OCI-LY3 (cell line): Measurements from ENCODE around the gene MAST2.

ENCODE experiments used
- H2AFZ ChIP-seq: fragments of 200-600, 300-600 bp; shearing (Covaris generic); 2 replicates; pipeline ENCODE4 v1.6.0; 2014; ENCODE audit warnings: antibody characterized with exemption, low read depth, low read length
- H3K27ac ChIP-seq: fragments of 200-600, 300-600 bp; sonication (generic); 2 replicates; pipeline ENCODE4 v1.5.1; 2014; ENCODE audit warnings: mild to moderate bottlenecking, low read length, moderate library complexity, mixed read lengths
- H3K27me3 ChIP-seq: fragments of 200-600, 300-600 bp; sonication (generic); 2 replicates; pipeline ENCODE4 v1.6.1; 2014; ENCODE audit warnings: low read depth, low read length, mixed read lengths
- H3K36me3 ChIP-seq: fragments of 200-600, 300-600 bp; sonication (generic); replicated peaks from 2 replicates; pipeline ENCODE3; 2014; ENCODE audit warnings: low read depth, low read length, mixed read lengths
- H3K4me1 ChIP-seq: fragments of 300-600, 200-600 bp; sonication (generic); 2 replicates; pipeline ENCODE4 v1.6.1; 2014; ENCODE audit warnings: low read length, mixed read lengths
- H3K4me2 ChIP-seq: fragments of 200-600, 300-600 bp; sonication (generic); 2 replicates; pipeline ENCODE4 v1.6.1; 2014; ENCODE audit warnings: low read length, mixed read lengths
- H3K4me3 ChIP-seq: fragments of 300-600, 200-600 bp; sonication (generic); 2 replicates; pipeline ENCODE4 v1.5.1; 2014; ENCODE audit warnings: antibody characterized with exemption, mild to moderate bottlenecking, low read length, moderate library complexity
- H3K79me2 ChIP-seq: fragments of 300-600, 200-600 bp; shearing (Covaris generic); 2 replicates; pipeline ENCODE4 v1.6.1; 2014; ENCODE audit warnings: mild to moderate bottlenecking, low read length, mixed read lengths
- H3K9ac ChIP-seq: fragments of 300-600, 200-600 bp; shearing (Covaris generic); 2 replicates; pipeline ENCODE4 v1.6.0; 2014; ENCODE audit warnings: mild to moderate bottlenecking, low read length, moderate library complexity
- H3K9me3 ChIP-seq: fragments of 200-600, 300-600 bp; shearing (Covaris generic); 2 replicates; pipeline ENCODE4 v1.6.1; 2014; ENCODE audit warnings: low read length, mixed read lengths; ENCODE audit not compliant: insufficient read depth
- H4K20me1 ChIP-seq: fragments of 200-600, 300-600 bp; sonication (generic); 2 replicates; pipeline ENCODE4 v1.6.1; 2016; ENCODE audit warnings: low read length, mixed read lengths; ENCODE audit not compliant: insufficient read depth
- EZH2phosphoT487 ChIP-seq: fragments of 200-600 bp; shearing (Covaris generic); IDR thresholded peaks from 2 replicates; pipeline ENCODE4 v1.6.1; 2018; ENCODE audit warnings: antibody characterized with exemption, mixed run types, low read depth
- TF ChIP-seq, protein P1 (sequence below): fragments of 200-600, 300-600 bp; sonication (generic); IDR thresholded peaks from 2 replicates; pipeline ENCODE4 v1.5.1; 2014; ENCODE audit warnings: antibody characterized with exemption, low read length, low read depth

Gene MAST2

GRCh38 chr1:46039571-46040052 is 236.2 kb downstream of the MAST2 start:
- Histone ChIP-seq H3K36me3 (peaks cover 4% of the 10 kb centered on the region), H3K27me3 (no peaks in the 10 kb centered on the region), H3K27ac (no peak overlapping the region), H4K20me1 (no peaks in the 10 kb centered on the region), H2AFZ (no peak overlapping the region), H3K79me2 (no peaks in the 10 kb centered on the region), H3K9ac (no peak overlapping the region), H3K4me3 (no peak overlapping the region), H3K4me1 (peaks cover 56% of the 10 kb centered on the region), H3K9me3 (no peaks in the 10 kb centered on the region), H3K4me2 (no peak overlapping the region)
- no peak for TF ChIP-seq EZH2phosphoT487
- TF ChIP-seq, protein P1, sequence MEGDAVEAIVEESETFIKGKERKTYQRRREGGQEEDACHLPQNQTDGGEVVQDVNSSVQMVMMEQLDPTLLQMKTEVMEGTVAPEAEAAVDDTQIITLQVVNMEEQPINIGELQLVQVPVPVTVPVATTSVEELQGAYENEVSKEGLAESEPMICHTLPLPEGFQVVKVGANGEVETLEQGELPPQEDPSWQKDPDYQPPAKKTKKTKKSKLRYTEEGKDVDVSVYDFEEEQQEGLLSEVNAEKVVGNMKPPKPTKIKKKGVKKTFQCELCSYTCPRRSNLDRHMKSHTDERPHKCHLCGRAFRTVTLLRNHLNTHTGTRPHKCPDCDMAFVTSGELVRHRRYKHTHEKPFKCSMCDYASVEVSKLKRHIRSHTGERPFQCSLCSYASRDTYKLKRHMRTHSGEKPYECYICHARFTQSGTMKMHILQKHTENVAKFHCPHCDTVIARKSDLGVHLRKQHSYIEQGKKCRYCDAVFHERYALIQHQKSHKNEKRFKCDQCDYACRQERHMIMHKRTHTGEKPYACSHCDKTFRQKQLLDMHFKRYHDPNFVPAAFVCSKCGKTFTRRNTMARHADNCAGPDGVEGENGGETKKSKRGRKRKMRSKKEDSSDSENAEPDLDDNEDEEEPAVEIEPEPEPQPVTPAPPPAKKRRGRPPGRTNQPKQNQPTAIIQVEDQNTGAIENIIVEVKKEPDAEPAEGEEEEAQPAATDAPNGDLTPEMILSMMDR: no peak

DNA sequence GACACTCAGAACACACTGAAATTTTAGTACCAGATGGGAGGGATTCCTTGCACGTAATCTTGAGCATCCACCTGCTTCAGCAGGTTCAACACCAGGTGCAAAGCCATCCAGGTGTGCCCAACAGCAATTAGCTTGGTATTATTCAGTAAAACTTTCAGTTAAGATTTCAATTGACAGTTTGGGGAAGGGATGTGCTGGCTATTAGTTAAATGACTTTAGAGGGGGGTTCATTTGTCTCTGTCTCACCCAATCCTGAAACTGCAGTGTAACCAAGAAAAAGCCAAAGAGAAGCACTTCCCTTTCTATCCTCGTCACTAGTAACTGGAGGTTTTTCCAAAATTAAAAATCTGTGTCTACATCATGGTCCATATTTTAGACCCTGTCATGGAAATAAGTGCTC is 238.1 kb downstream of the MAST2 start:
- Histone ChIP-seq H3K27me3 (no peaks in the 10 kb centered on the region), H4K20me1 (no peaks in the 10 kb centered on the region), H3K4me2 (peak overlapping the region; percentile 76), H3K9ac (peak overlapping the region; percentile 54; the same call in 1 of the 2 replicates), H3K27ac (peak overlapping the region; percentile 82), H3K4me3 (0 out of 2 replicates have a peak overlapping the region, but pooled peaks have one; percentile 25), H3K9me3 (no peaks in the 10 kb centered on the region), H3K79me2 (no peaks in the 10 kb centered on the region), H3K36me3 (peaks cover 4% of the 10 kb centered on the region), H3K4me1 (peaks cover 56% of the 10 kb centered on the region), H2AFZ (no peak overlapping the region)
- TF ChIP-seq EZH2phosphoT487: no peak

- peak overlapping the region; percentile 54 for H3K9ac ChIP-seq
- H3K36me3 ChIP-seq: peaks cover 4% of the 10 kb centered on the region
- H3K79me2 ChIP-seq: no peaks in the 10 kb centered on the region
- H3K4me3 ChIP-seq: peak overlapping the region; percentile 31; the same call in 1 of the 2 replicates
- H3K4me2 ChIP-seq: peak overlapping the region; percentile 76
- no peaks in the 10 kb centered on the region for H4K20me1 ChIP-seq
- no peaks in the 10 kb centered on the region for H3K27me3 ChIP-seq
- TF ChIP-seq, protein P1: no peak
- TF ChIP-seq EZH2phosphoT487: no peak
- H3K4me1 ChIP-seq: peaks cover 56% of the 10 kb centered on the region
- peak overlapping the region; percentile 82 for H3K27ac ChIP-seq
- H3K9me3 ChIP-seq: no peaks in the 10 kb centered on the region
- no peak overlapping the region for H2AFZ ChIP-seq
Measured at GRCh38 chr1:46041974-46042373, 238.6 kb downstream of the MAST2 start.

DNA sequence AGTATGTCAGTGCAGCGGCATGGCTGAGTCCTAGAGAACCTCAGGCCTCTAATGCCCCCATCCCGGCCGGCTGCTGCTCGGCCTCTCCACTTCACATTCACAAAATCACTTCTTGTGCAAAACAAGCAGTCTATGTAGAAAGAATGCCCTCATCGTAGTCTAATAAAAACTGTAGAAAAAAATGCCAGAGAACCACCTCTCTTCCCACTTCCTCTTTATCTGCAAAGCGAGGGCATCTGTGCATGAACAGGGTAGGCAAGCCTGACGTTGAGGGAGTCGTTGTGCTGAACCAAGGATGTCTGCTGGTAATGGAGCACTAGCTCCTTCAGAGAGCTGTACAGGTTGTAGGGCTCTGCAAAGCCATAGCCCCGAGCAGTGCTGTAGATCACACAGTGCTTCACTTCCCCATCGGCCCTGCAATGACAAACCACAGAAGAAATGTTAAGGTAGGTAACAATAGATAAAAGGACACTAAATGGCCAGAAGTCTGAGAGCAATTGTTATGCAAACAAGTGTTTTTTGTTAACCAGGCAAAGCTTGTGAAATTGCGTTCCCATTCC is 240.1 kb downstream of the MAST2 start:
- Histone ChIP-seq H3K9me3 (no peaks in the 10 kb centered on the region), H2AFZ (no peak overlapping the region), H3K36me3 (peaks cover 4% of the 10 kb centered on the region), H3K4me3 (peak overlapping the region; percentile 60), H3K27ac (peak overlapping the region; percentile 82), H3K27me3 (no peaks in the 10 kb centered on the region), H4K20me1 (no peaks in the 10 kb centered on the region), H3K79me2 (no peaks in the 10 kb centered on the region), H3K9ac (peak overlapping the region; percentile 54), H3K4me2 (peak overlapping the region; percentile 76), H3K4me1 (peaks cover 50% of the 10 kb centered on the region)
- TF ChIP-seq, protein P1: no peak
- TF ChIP-seq EZH2phosphoT487: no peak
